IgD-negative memory B cell (primary cell): ENCODE results near the gene IDI2. TPM values are rescaled to one million over a fixed set of nuclear protein-coding genes. Genes with fewer than 3 reads are reported as not detected.
"Not testable (repeated sequence)": the region's sequence is repeated elsewhere in the genome, so short reads cannot be mapped to it uniquely, and the experiment has no call there.

Experiments
- H3K27ac Mint-ChIP-seq, 3 donors: one replicate each; pipeline ENCODE4 v1.8.0; 2020 to 2022; ENCODE audit warnings: mild to moderate bottlenecking in 3 of 3, mixed read lengths in 3 of 3, moderate library complexity in 1 of 3
- H3K27me3 Mint-ChIP-seq: one replicate; pipeline ENCODE4 v1.8.0; 2021; ENCODE audit warnings: mixed read lengths
- H3K36me3 Mint-ChIP-seq: one replicate; pipeline ENCODE4 v1.8.0; 2020; ENCODE audit warnings: mild to moderate bottlenecking, mixed read lengths
- H3K4me1 Mint-ChIP-seq, 3 donors: one replicate each; pipeline ENCODE4 v1.8.0; 2020 to 2022; ENCODE audit warnings: mixed read lengths in 3 of 3, mild to moderate bottlenecking in 1 of 3
- H3K4me3 Mint-ChIP-seq, 4 donors: one replicate each; pipeline ENCODE4 v1.8.0; 2020 to 2022; ENCODE audit warnings: mild to moderate bottlenecking in 4 of 4, mixed read lengths in 4 of 4, moderate library complexity in 3 of 4
- H3K9me3 Mint-ChIP-seq, 3 donors: one replicate each; pipeline ENCODE4 v1.8.0; 2020 to 2021; ENCODE audit warnings: mixed read lengths in 3 of 3, mild to moderate bottlenecking in 1 of 3
- polyA plus RNA-seq: library from polyadenylated mRNA; unstranded; fragments of 300-500 nt; fragmentation: Illumina TruSeq; gene quantifications from one replicate; pipeline ENCODE4 v1.2.3, GENCODE V29; 2021

IDI2 gene
- polyA plus RNA-seq, 1 donor from 2014 or later = not detected

- Mint-ChIP-seq H3K27me3 (no peaks in the 10 kb centered on the region), H3K4me1 (peaks cover 6 to 11% (median 10%) of the 10 kb centered on the region in 3 donors), H3K27ac (peak overlapping the region; percentile 69 to 86 (median 76)), H3K4me3 (peak overlapping the region; percentile 30 to 72 (median 46)), H3K9me3 (no peaks in the 10 kb centered on the region), H3K36me3 (no peaks in the 10 kb centered on the region)
These were observed 10.7 kb upstream of the IDI2 start for GRCh38 chr10:1036341-1036791.

DNA sequence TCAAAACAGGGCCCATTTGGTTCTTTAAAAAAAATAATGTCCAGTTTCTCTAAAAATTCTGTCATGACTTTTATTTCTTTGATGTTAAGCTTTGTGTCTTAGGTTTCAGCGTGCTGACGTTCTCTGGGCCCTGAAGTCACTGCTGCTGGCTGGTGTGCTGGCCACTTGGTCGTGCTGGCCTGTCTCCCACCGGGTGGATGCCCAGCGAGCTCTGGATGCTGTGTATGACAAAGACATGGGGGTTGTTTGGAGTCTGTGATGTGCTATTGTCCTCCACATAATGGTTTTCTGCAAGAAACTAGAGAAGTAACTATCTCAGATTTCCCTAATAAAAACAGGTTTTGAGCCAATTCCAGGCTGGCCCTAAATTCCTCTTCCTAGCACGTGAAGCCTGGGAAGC lies 9.5 kb upstream of the IDI2 start:
- H3K27ac Mint-ChIP-seq = no peak overlapping the region
- no peaks in the 10 kb centered on the region for H3K27me3 Mint-ChIP-seq
- H3K4me1 Mint-ChIP-seq = peaks cover 6 to 11% (median 10%) of the 10 kb centered on the region in 3 donors
- H3K9me3 Mint-ChIP-seq = no peaks in the 10 kb centered on the region
- H3K4me3 Mint-ChIP-seq = no peak overlapping the region
- peaks cover 2% of the 10 kb centered on the region for H3K36me3 Mint-ChIP-seq

DNA sequence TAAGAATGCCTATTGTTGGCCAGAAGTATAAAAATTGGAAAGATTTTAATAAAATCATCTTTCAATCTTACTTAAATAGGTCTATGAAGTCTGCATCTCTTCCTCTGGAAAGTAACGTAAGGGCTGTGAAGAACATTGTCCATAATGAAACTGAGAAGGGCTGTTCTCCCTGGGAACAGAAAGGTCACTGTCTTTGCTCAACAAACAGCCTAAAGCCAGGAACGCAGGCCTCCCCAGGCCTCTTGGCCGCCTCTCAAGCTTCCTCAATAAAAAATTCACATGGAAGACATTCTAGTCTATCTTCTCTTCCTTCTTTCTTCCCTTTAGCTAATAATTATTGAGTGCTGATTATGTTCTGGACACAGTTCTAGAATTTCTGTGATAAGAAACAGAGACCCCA lies 9.1 kb upstream of the IDI2 start:
- peaks cover 6 to 11% (median 10%) of the 10 kb centered on the region in 3 donors for H3K4me1 Mint-ChIP-seq
- H3K27ac Mint-ChIP-seq = no peak overlapping the region
- no peaks in the 10 kb centered on the region for H3K9me3 Mint-ChIP-seq
- H3K4me3 Mint-ChIP-seq = no peak overlapping the region
- no peaks in the 10 kb centered on the region for H3K27me3 Mint-ChIP-seq
- peaks cover 2% of the 10 kb centered on the region for H3K36me3 Mint-ChIP-seq

- Mint-ChIP-seq H3K36me3 (peaks cover 2% of the 10 kb centered on the region), H3K27me3 (no peaks in the 10 kb centered on the region), H3K4me1 (peaks cover 6 to 11% (median 10%) of the 10 kb centered on the region in 3 donors), H3K4me3 (no peak overlapping the region), H3K27ac (no peak overlapping the region), H3K9me3 (no peaks in the 10 kb centered on the region)
These were observed 7.9 kb upstream of the IDI2 start for GRCh38 chr10:1033601-1034000.

DNA sequence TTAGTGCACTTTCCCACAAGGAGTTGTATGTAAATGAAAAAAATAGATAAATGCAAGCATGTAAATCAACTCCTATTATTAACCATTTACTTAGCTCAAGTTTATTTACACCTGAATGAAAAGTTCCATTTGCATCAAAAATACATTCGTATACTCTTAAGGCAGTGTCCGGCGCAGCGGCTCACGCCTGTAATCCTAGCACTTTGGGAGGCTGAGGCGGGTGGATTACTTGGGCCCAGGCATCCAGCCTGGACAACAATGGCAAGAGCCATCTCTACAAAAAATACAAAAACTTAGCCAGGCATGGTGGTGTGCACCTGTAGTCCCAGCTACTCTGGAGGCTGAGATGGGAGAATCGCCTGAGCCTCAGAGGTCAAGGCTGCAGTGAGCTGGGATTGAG lies 4.2 kb upstream of the IDI2 start:
- Mint-ChIP-seq H3K36me3 (peaks cover 3% of the 10 kb centered on the region), H3K4me1 (no peaks in the 10 kb centered on the region), H3K9me3 (no peaks in the 10 kb centered on the region), H3K4me3 (no peak overlapping the region), H3K27ac (no peak overlapping the region), H3K27me3 (no peaks in the 10 kb centered on the region)

- no peak overlapping the region for H3K27ac Mint-ChIP-seq
- H3K4me1 Mint-ChIP-seq = peaks cover 0 to 4% (median 0%) of the 10 kb centered on the region in 3 donors
- no peaks in the 10 kb centered on the region for H3K27me3 Mint-ChIP-seq
- H3K4me3 Mint-ChIP-seq = no peak overlapping the region
- H3K9me3 Mint-ChIP-seq = no peaks in the 10 kb centered on the region
- H3K36me3 Mint-ChIP-seq = peaks cover 3% of the 10 kb centered on the region
These were observed 919 bp upstream of the IDI2 start for GRCh38 chr10:1026578-1026977.

GRCh38 chr10:1024103-1024502 lies 1.6 kb downstream of the IDI2 start:
- Mint-ChIP-seq H3K4me3 (no peak overlapping the region), H3K4me1 (peaks cover 0 to 4% (median 0%) of the 10 kb centered on the region in 3 donors), H3K9me3 (no peaks in the 10 kb centered on the region), H3K27ac (no peak overlapping the region), H3K27me3 (no peaks in the 10 kb centered on the region), H3K36me3 (peaks cover 2% of the 10 kb centered on the region)

DNA sequence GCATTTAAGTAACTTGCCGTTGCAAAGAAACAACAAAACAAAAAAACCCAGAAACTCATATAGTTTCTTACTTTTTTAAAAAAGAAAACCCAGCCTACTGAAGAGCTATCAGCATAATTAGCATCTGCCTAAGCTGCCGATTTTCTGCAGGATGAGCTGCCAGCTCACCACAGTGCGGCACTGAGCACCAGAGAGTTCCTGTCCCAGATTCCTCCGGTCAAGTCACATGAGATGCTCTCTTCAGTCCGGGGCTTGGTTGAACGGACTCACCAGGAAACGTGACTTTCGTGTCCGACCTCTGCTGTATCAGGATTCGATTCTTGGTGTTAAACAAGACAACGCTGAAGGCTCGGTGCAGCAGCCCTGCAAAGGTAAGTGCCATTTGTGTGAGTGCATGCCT lies 3.2 kb downstream of the IDI2 start:
- Mint-ChIP-seq H3K4me1 (peaks cover 0 to 4% (median 0%) of the 10 kb centered on the region in 3 donors), H3K27me3 (no peaks in the 10 kb centered on the region), H3K27ac (no peak overlapping the region), H3K9me3 (no peaks in the 10 kb centered on the region), H3K36me3 (peaks cover 7% of the 10 kb centered on the region), H3K4me3 (no peak overlapping the region)

DNA sequence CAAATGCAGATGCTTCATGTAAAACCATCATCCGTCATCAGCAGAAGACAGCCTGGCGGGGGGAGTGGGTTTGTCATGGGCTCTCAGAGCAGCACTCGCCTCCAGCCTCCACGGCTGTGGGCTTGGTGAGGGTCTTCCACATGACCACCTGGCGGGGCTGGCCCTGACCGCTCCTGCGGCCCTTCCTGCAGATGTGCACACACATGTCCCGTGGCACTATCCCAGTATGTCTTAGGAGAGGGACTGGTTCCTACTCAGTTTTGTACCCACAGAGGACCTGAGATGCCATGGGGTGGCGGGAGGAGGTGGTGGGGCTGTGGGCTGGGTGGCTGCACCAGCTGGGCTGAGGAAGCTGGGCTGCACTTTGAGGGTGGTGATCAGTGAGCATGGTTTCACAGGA lies 4.7 kb downstream of the IDI2 start:
- H3K36me3 Mint-ChIP-seq = peaks cover 12% of the 10 kb centered on the region
- H3K27ac Mint-ChIP-seq = no peak overlapping the region
- no peaks in the 10 kb centered on the region for H3K9me3 Mint-ChIP-seq
- H3K4me1 Mint-ChIP-seq = peaks cover 0 to 4% (median 0%) of the 10 kb centered on the region in 3 donors
- H3K4me3 Mint-ChIP-seq = no peak overlapping the region
- H3K27me3 Mint-ChIP-seq = no peaks in the 10 kb centered on the region

- Mint-ChIP-seq H3K4me3 (no peak overlapping the region), H3K9me3 (no peaks in the 10 kb centered on the region), H3K36me3 (peaks cover 11% of the 10 kb centered on the region), H3K27ac (no peak overlapping the region), H3K4me1 (peaks cover 0 to 4% (median 0%) of the 10 kb centered on the region in 3 donors), H3K27me3 (no peaks in the 10 kb centered on the region)
These were observed 5.2 kb downstream of the IDI2 start for GRCh38 chr10:1020460-1020859.

DNA sequence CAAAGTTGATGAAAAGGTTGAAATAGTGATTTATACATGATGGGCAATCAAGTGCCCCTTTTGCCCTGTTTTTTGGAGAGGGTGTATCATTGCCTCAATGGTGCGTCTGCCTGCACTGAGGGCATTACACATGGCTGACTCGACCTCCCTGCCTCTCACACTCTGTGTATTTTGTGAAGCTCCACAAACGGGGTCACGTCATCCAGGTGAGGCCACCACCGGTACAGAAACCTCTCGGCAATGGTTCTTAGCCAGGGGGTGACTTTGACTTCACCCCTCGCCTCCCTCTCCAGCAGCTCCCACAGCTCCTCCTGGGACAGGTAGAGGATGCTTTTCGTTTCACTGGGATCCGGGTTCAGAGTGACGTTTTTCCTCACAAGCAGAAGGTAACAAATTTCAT lies 6.3 kb downstream of the IDI2 start:
- Mint-ChIP-seq H3K4me1 (peaks cover 0 to 4% (median 0%) of the 10 kb centered on the region in 3 donors), H3K9me3 (no peaks in the 10 kb centered on the region), H3K27ac (no peak overlapping the region), H3K36me3 (peaks cover 13% of the 10 kb centered on the region), H3K4me3 (no peak overlapping the region), H3K27me3 (no peaks in the 10 kb centered on the region)

DNA sequence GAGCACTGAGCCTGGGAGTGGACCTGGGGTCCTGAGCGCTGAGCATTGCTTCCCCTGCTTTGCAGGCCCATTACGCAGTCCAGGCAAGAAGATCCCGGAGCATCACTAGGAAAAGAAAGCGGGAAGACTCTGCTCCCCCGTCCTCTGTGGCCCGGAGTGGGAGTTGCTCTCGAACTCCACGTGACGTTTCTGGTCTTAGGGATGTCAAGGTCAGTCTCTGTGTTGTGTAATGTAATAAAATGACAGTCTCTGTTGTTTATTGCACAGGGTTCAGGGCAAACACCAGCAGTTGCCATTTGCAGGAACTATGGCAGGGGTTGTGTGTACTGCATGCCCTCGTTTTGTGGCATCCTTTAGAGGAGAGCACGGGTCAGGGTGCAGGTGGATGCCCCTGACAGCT lies 10.0 kb downstream of the IDI2 start:
- Mint-ChIP-seq H3K27ac (peak overlapping the region in 1 of 3 donors; percentile 23), H3K9me3 (no peaks in the 10 kb centered on the region), H3K4me3 (no peak overlapping the region), H3K27me3 (no peaks in the 10 kb centered on the region), H3K36me3 (peaks cover 20% of the 10 kb centered on the region), H3K4me1 (no peaks in the 10 kb centered on the region)

DNA sequence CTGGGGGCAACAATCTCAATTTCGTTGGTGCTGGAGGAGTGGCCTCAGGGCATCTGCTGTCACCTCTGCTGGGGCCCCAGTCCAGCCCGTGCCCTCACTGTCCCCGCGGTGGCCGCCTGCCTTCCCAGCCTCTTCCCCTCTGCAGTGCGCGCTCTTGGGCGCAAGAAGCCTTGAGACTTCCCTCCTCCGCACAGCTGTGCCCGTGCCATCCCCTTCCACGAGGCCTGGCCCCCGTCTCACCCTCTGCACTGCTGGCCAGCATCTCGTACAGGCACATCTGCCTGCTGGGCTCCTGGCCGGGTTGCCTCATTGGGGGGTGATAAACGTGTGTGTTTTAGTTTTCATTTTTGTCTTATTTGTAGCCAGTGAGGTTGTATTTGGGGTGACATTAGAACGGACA lies 14.0 kb downstream of the IDI2 start:
- Mint-ChIP-seq H3K27ac (no peak overlapping the region), H3K4me1 (no peaks in the 10 kb centered on the region), H3K4me3 (no peak overlapping the region), H3K27me3 (no peaks in the 10 kb centered on the region), H3K9me3 (no peaks in the 10 kb centered on the region), H3K36me3 (peaks cover 12% of the 10 kb centered on the region)

DNA sequence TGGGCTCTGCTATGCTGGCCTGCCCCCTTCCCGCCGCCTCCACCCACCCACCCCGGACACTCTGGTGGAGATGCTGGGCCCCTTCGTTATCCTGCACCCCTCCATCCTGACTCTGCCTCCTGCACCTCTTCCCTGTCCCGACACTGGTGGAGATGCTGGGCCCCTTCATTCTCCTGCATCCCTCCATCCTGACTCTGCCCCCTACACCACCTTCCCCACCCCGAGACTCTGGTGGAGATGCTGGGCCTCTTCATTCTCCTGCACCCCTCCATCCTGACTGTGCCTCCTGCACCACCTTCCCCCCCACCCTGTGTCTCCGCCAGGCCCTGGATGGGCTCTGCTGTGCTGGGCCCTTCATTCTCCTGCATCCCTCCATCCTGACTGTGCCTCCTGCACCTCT lies 15.0 kb downstream of the IDI2 start:
- no peaks in the 10 kb centered on the region for H3K9me3 Mint-ChIP-seq
- H3K4me3 Mint-ChIP-seq = no peak overlapping the region
- H3K36me3 Mint-ChIP-seq = peaks cover 12% of the 10 kb centered on the region
- peak overlapping the region in 1 of 3 donors; percentile 82 for H3K27ac Mint-ChIP-seq
- no peaks in the 10 kb centered on the region for H3K4me1 Mint-ChIP-seq
- H3K27me3 Mint-ChIP-seq = no peaks in the 10 kb centered on the region

GRCh38 chr10:1009947-1010346 lies 15.7 kb downstream of the IDI2 start:
- H3K27ac Mint-ChIP-seq, H3K9me3 Mint-ChIP-seq, H3K27me3 Mint-ChIP-seq, H3K4me1 Mint-ChIP-seq, H3K4me3 Mint-ChIP-seq: not testable (repeated sequence)
- peaks cover 12% of the 10 kb centered on the region for H3K36me3 Mint-ChIP-seq

DNA sequence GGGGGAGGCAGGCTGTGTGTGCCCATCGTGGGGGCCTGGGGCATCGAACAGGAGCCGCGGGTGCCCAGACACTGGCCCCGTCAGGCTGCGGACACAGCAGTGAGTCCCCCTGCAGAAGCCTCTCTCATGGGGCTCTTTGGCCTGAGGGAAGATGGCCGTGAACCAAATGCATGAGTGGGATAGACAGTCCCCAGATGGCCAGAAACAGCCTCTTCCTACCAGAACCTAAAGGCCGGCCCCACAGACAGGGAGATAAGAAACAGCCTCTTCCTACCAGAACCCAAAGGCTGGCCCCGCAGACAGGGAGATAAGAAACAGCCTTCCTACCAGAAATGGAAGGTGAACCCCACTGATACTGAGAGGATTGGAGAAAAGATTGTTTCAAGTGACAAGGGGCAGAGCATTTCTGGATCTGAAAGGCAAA lies 16.6 kb downstream of the IDI2 start:
- Mint-ChIP-seq H3K9me3 (no peaks in the 10 kb centered on the region), H3K27ac (no peak overlapping the region), H3K36me3 (peaks cover 10% of the 10 kb centered on the region), H3K4me1 (no peaks in the 10 kb centered on the region), H3K4me3 (no peak overlapping the region), H3K27me3 (no peaks in the 10 kb centered on the region)

GRCh38 chr10:1007583-1007982 lies 18.1 kb downstream of the IDI2 start:
- no peaks in the 10 kb centered on the region for H3K4me1 Mint-ChIP-seq
- H3K4me3 Mint-ChIP-seq = no peak overlapping the region
- H3K27me3 Mint-ChIP-seq = no peaks in the 10 kb centered on the region
- peak overlapping the region in 1 of 3 donors; percentile 47 for H3K27ac Mint-ChIP-seq
- peaks cover 0 to 6% (median 4%) of the 10 kb centered on the region in 3 donors for H3K9me3 Mint-ChIP-seq
- peaks cover 6% of the 10 kb centered on the region for H3K36me3 Mint-ChIP-seq
